GM23248 (cell line): ENCODE data around the gene SYT13. TPM values are rescaled to one million over a fixed set of nuclear protein-coding genes. Genes with fewer than 3 reads are reported as not detected.

Experiments used
- DNase-seq: peaks from one replicate; pipeline ENCODE4 v3.0.0-alpha.2; 2015
- H2AFZ ChIP-seq: fragments of 200-600 bp; sonication (generic); 2 replicates; pipeline ENCODE4 v1.6.1; 2016; ENCODE audit warnings: antibody characterized with exemption
- H3F3A ChIP-seq: fragments of 200-600 bp; sonication (generic); 2 replicates; pipeline ENCODE4 v1.6.1; 2016; ENCODE audit warnings: mild to moderate bottlenecking, antibody characterized with exemption, mixed run types; ENCODE audit not compliant: insufficient read depth
- H3K27ac ChIP-seq: fragments of 200-600 bp; sonication (generic); 2 replicates; pipeline ENCODE4 v1.5.1; 2016; ENCODE audit warnings: mild to moderate bottlenecking
- H3K27me3 ChIP-seq: fragments of 200-600 bp; sonication (generic); replicated peaks from 2 replicates; pipeline ENCODE4 v1.6.1; 2016; ENCODE audit warnings: mild to moderate bottlenecking; ENCODE audit not compliant: insufficient read depth
- H3K36me3 ChIP-seq: fragments of 200-600 bp; sonication (generic); 2 replicates; pipeline ENCODE4 v1.6.1; 2016; ENCODE audit warnings: low read depth, mild to moderate bottlenecking
- H3K4me1 ChIP-seq: fragments of 200-600 bp; sonication (generic); 2 replicates; pipeline ENCODE4 v1.6.1; 2016; ENCODE audit warnings: mild to moderate bottlenecking; ENCODE audit not compliant: insufficient read depth
- H3K4me2 ChIP-seq: fragments of 200-600 bp; sonication (generic); one replicate; pipeline ENCODE4 v1.6.1; 2016; ENCODE audit warnings: mild to moderate bottlenecking; ENCODE audit not compliant: unreplicated experiment
- H3K4me3 ChIP-seq: fragments of 200-600 bp; sonication (generic); 2 replicates; pipeline ENCODE4 v1.5.1; 2016; ENCODE audit warnings: mild to moderate bottlenecking
- H3K79me2 ChIP-seq: fragments of 200-600 bp; sonication (generic); 2 replicates; pipeline ENCODE4 v1.6.1; 2016; ENCODE audit warnings: mild to moderate bottlenecking; ENCODE audit not compliant: insufficient read depth
- H3K9ac ChIP-seq: fragments of 200-600 bp; sonication (generic); 2 replicates; pipeline ENCODE4 v1.6.1; 2016; ENCODE audit warnings: mild to moderate bottlenecking
- H3K9me2 ChIP-seq: fragments of 200-600 bp; sonication (generic); 2 replicates; pipeline ENCODE4 v1.6.1; 2016; ENCODE audit warnings: mixed run types, mild to moderate bottlenecking, moderate library complexity; ENCODE audit not compliant: insufficient read depth
- H3K9me3 ChIP-seq: fragments of 200-600 bp; sonication (generic); one replicate; pipeline ENCODE4 v1.6.1; 2017; ENCODE audit warnings: low read depth
- H4K20me1 ChIP-seq: fragments of 200-600 bp; sonication (generic); 2 replicates; pipeline ENCODE4 v1.6.0; 2016; ENCODE audit not compliant: insufficient read depth
- EZH2 ChIP-seq: fragments of 200-600 bp; sonication (generic); IDR thresholded peaks from 2 replicates; pipeline ENCODE4 v1.6.1; 2018; ENCODE audit warnings: antibody characterized with exemption, mild to moderate bottlenecking; ENCODE audit not compliant: insufficient read depth, poor library complexity, severe bottlenecking
- EZH2phosphoT487 ChIP-seq: fragments of 200-600 bp; sonication (generic); IDR thresholded peaks from 2 replicates; pipeline ENCODE4 v1.6.1; 2018; ENCODE audit warnings: antibody characterized with exemption, moderate library complexity, mild to moderate bottlenecking, low read depth; ENCODE audit not compliant: insufficient read depth
- WGBS, 2 experiments: methylation state at CpG; one replicate each; pipeline ENCODE4 v1.1.6; 2015 to 2017; ENCODE audit warnings: low lambda C conversion rate in 2 of 2, low coverage in 1 of 2; ENCODE audit errors: missing lambda C conversion rate in 2 of 2; 5-methylcytosine and 5-hydroxymethylcytosine counted together
- in situ Hi-C: fragments of 300-500 bp; cut with MboI; formaldehyde crosslinking; loops from 2 replicates; pipeline ENCODE4 v1.15.0; 2020
- polyA plus RNA-seq: library from polyadenylated mRNA; unstranded; fragments of >200 nt; fragmentation: Nextera tagmentation; extraction: Ambion mirVana; gene quantifications from 2 replicates; pipeline ENCODE4 v1.2.1, GENCODE V29; 2016
- total RNA-seq: library from RNA; depleted of rRNA; stranded (reverse); fragments of >200 nt; shearing (Covaris generic); gene quantifications from 2 replicates; pipeline ENCODE4 v1.2.3, GENCODE V29; 2014

Gene SYT13
- total and polyA plus RNA-seq, 2 experiments from 2014 or later: not detected

- Histone ChIP-seq H3K9me2 (no peaks in the 10 kb centered on the region), H3K27ac (no peak overlapping the region), H3F3A (no peaks in the 10 kb centered on the region), H3K4me2 (no peak overlapping the region), H2AFZ (no peak overlapping the region), H3K79me2 (no peaks in the 10 kb centered on the region), H3K4me1 (no peaks in the 10 kb centered on the region), H3K27me3 (peaks cover 62% of the 10 kb centered on the region), H3K4me3 (no peak overlapping the region), H3K9ac (no peak overlapping the region), H3K36me3 (no peaks in the 10 kb centered on the region; the same call in 1 of the 2 replicates), H3K9me3 (no peaks in the 10 kb centered on the region), H4K20me1 (no peaks in the 10 kb centered on the region)
- no peak for TF ChIP-seq EZH2
- no peak for TF ChIP-seq EZH2phosphoT487
- in situ Hi-C loops: loop anchor here (10.0 kb wide), 1 partner anchor 210 kb away; no protein-coding TSS in a partner anchor
- no peak for DNase-seq
- WGBS, 2 experiments: 1 to 2% methylated on average over 6 of the region's 6 CpGs
Measured at GRCh38 chr11:45324459-45324858, 38.3 kb upstream of the SYT13 start.

- in situ Hi-C loops: loop anchor here (10.0 kb wide), 1 partner anchor 209 kb away; no protein-coding TSS in a partner anchor
- H3K27ac ChIP-seq: no peak overlapping the region
- no peaks in the 10 kb centered on the region for H3K9me3 ChIP-seq
- no peak overlapping the region for H3K4me2 ChIP-seq
- peaks cover 62% of the 10 kb centered on the region for H3K27me3 ChIP-seq
- DNase-seq: no peak
- H3F3A ChIP-seq: no peaks in the 10 kb centered on the region
- H3K9me2 ChIP-seq: no peaks in the 10 kb centered on the region
- no peak overlapping the region for H2AFZ ChIP-seq
- no peak overlapping the region for H3K9ac ChIP-seq
- TF ChIP-seq EZH2 (no peak), EZH2phosphoT487 (no peak)
- no peak overlapping the region for H3K4me3 ChIP-seq
- no peaks in the 10 kb centered on the region; the same call in 1 of the 2 replicates for H3K36me3 ChIP-seq
- 22 to 30% methylated on average over 8 of the region's 8 CpGs for WGBS, 2 experiments
- no peaks in the 10 kb centered on the region for H3K4me1 ChIP-seq
- H4K20me1 ChIP-seq: no peaks in the 10 kb centered on the region
- no peaks in the 10 kb centered on the region for H3K79me2 ChIP-seq
Measured at GRCh38 chr11:45323601-45324249, 37.6 kb upstream of the SYT13 start.

GRCh38 chr11:45322891-45323600, 36.9 kb upstream of the SYT13 start:
- H4K20me1 ChIP-seq: no peaks in the 10 kb centered on the region
- no peaks in the 10 kb centered on the region; the same call in 1 of the 2 replicates for H3K36me3 ChIP-seq
- no peak overlapping the region for H3K4me3 ChIP-seq
- no peak overlapping the region for H3K27ac ChIP-seq
- no peaks in the 10 kb centered on the region for H3K9me3 ChIP-seq
- no peaks in the 10 kb centered on the region for H3K4me1 ChIP-seq
- H2AFZ ChIP-seq: no peak overlapping the region
- H3K4me2 ChIP-seq: no peak overlapping the region
- WGBS, 2 experiments: 8 to 11% methylated on average over 7 of the region's 7 CpGs
- H3K9ac ChIP-seq: no peak overlapping the region
- no peaks in the 10 kb centered on the region for H3K9me2 ChIP-seq
- in situ Hi-C loops: loop anchor here (10.0 kb wide), 1 partner anchor 208 kb away; no protein-coding TSS in a partner anchor
- TF ChIP-seq EZH2 (no peak), EZH2phosphoT487 (no peak)
- DNase-seq: no peak
- no peaks in the 10 kb centered on the region for H3K79me2 ChIP-seq
- H3K27me3 ChIP-seq: peaks cover 62% of the 10 kb centered on the region
- H3F3A ChIP-seq: no peaks in the 10 kb centered on the region

GRCh38 chr11:45322111-45322705, 36.1 kb upstream of the SYT13 start:
- WGBS, 2 experiments: 34 to 36% methylated on average over 8 of the region's 8 CpGs
- H3K79me2 ChIP-seq: no peaks in the 10 kb centered on the region
- H2AFZ ChIP-seq: no peak overlapping the region
- H3K4me1 ChIP-seq: no peaks in the 10 kb centered on the region
- no peaks in the 10 kb centered on the region for H3F3A ChIP-seq
- H3K4me2 ChIP-seq: no peak overlapping the region
- H3K9me2 ChIP-seq: no peaks in the 10 kb centered on the region
- H4K20me1 ChIP-seq: no peaks in the 10 kb centered on the region
- no peak overlapping the region for H3K4me3 ChIP-seq
- TF ChIP-seq EZH2 (no peak), EZH2phosphoT487 (no peak)
- peaks cover 64% of the 10 kb centered on the region for H3K27me3 ChIP-seq
- no peak overlapping the region for H3K27ac ChIP-seq
- no peaks in the 10 kb centered on the region for H3K9me3 ChIP-seq
- H3K9ac ChIP-seq: no peak overlapping the region
- no peak for DNase-seq
- no peaks in the 10 kb centered on the region; the same call in 1 of the 2 replicates for H3K36me3 ChIP-seq
- in situ Hi-C loops: loop anchor here (10.0 kb wide), 1 partner anchor 207 kb away; no protein-coding TSS in a partner anchor
